ENCODE data around the gene PAMR1. TPM values are rescaled to one million over a fixed set of nuclear protein-coding genes. Genes with fewer than 3 reads are reported as not detected.

PAMR1 gene
- total and polyA plus RNA-seq, 7 donors = 0.92 to 26.5 (median 7.8) TPM

DNA sequence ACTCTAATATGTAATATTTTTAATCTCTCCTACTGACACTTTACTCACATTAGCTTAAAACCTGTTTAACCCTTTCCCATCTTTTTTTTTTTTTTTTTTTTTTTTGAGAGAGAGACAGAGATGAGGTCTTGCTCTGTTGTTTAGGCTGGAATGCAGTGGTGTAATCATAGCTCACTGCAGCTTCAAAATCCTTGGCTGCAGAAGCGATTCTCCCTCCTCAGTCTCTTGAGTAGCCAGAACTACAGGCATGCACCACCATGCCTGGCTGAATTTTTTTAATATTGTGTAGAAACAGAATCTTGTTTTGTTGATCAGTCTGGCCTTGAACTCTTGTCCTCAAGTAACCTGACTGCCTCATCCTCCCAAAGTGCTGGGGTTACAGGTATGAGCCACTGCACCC, 37.3 kb downstream of the PAMR1 start:
- H3K27me3 ChIP-seq = no peaks in the 10 kb centered on the region
- TF ChIP-seq, protein P1, sequence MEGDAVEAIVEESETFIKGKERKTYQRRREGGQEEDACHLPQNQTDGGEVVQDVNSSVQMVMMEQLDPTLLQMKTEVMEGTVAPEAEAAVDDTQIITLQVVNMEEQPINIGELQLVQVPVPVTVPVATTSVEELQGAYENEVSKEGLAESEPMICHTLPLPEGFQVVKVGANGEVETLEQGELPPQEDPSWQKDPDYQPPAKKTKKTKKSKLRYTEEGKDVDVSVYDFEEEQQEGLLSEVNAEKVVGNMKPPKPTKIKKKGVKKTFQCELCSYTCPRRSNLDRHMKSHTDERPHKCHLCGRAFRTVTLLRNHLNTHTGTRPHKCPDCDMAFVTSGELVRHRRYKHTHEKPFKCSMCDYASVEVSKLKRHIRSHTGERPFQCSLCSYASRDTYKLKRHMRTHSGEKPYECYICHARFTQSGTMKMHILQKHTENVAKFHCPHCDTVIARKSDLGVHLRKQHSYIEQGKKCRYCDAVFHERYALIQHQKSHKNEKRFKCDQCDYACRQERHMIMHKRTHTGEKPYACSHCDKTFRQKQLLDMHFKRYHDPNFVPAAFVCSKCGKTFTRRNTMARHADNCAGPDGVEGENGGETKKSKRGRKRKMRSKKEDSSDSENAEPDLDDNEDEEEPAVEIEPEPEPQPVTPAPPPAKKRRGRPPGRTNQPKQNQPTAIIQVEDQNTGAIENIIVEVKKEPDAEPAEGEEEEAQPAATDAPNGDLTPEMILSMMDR (IDR thresholded peaks at IDR 0.05) = no peak
- TF ChIP-seq POLR2AphosphoS5 (IDR thresholded peaks at IDR 0.05) = no peak
- no peak for TF ChIP-seq POLR2A (IDR thresholded peaks at IDR 0.05)
- no peak for TF ChIP-seq EP300 (IDR thresholded peaks at IDR 0.05)
- intact Hi-C loops (cut with DNase I) = no loop called here
- H3K36me3 ChIP-seq = no peaks in the 10 kb centered on the region
- H3K27ac ChIP-seq = no peak overlapping the region
- no peak for DNase-seq
- peaks cover 0 to 26% (median 12%) of the 10 kb centered on the region in 4 donors for H3K4me1 ChIP-seq
- no peaks in the 10 kb centered on the region for H3K9me3 ChIP-seq
- no peak overlapping the region for H3K4me3 ChIP-seq
- WGBS, 2 donors = 62 to 87% methylated on average over 1 of the region's 1 CpG

DNA sequence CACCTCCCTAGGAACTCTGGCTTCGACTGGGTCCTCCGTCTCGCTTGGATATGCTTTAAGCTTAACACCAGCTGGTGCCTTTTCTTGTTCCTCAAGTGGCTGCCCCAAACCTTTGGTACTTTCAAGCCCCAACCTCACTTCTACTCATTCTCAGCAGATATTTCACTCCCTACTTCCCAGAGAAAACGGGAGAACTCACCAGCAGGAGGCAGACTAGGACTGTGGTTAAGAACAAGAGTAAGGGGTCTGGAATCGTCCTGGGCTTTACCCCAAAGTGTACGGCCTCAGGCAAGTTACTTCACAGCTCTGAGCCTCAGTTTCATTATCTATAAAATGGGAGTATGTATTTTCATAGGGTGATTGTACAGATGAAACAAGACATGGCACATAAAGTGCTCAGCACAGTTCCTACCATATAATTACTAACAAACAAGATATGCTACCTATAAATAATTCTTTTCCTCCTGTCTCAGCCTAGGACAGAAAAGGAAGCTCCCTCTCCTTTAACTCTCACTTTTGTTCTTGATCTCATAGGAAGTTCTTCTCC, 37.8 kb downstream of the PAMR1 start:
- Histone ChIP-seq H3K9me3 (no peaks in the 10 kb centered on the region), H3K4me3 (no peak overlapping the region), H3K36me3 (no peaks in the 10 kb centered on the region), H3K27me3 (no peaks in the 10 kb centered on the region), H3K27ac (no peak overlapping the region), H3K4me1 (peaks cover 0 to 26% (median 12%) of the 10 kb centered on the region in 4 donors)
- intact Hi-C loops (cut with DNase I) = no loop called here
- WGBS, 2 donors = 25 to 30% methylated on average over 6 of the region's 6 CpGs
- no peak for DNase-seq
- TF ChIP-seq, protein P1 (IDR thresholded peaks at IDR 0.05) = no peak
- no peak for TF ChIP-seq POLR2AphosphoS5 (IDR thresholded peaks at IDR 0.05)
- TF ChIP-seq EP300 (IDR thresholded peaks at IDR 0.05) = no peak
- TF ChIP-seq POLR2A (IDR thresholded peaks at IDR 0.05) = no peak

DNA sequence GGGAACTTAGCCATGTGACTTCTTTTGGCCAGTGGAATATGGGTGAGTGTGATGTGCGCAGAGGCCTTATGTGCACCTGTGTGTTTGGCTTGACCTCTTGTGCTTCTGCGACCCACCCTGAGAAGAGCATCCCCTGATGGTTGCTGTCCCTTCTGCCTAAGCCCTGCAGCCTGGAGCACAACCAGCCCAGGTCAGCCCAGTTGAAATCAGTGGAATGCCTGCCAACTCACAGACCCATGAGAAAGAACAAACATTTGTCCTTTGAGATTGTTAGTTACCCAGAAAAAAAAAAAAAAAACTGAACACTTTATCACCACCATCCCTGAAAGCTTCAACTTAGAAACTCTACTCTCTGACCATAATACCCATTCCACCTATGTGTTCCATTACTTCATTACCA, 38.5 kb downstream of the PAMR1 start:
- no peak overlapping the region for H3K4me3 ChIP-seq
- no peak overlapping the region for H3K27ac ChIP-seq
- no peaks in the 10 kb centered on the region for H3K27me3 ChIP-seq
- H3K9me3 ChIP-seq = no peaks in the 10 kb centered on the region
- no peak for DNase-seq
- TF ChIP-seq, protein P1 (IDR thresholded peaks at IDR 0.05) = no peak
- no peak for TF ChIP-seq POLR2A (IDR thresholded peaks at IDR 0.05)
- TF ChIP-seq POLR2AphosphoS5 (IDR thresholded peaks at IDR 0.05) = no peak
- TF ChIP-seq EP300 (IDR thresholded peaks at IDR 0.05) = no peak
- intact Hi-C loops (cut with DNase I) = no loop called here
- H3K4me1 ChIP-seq = peaks cover 0 to 26% (median 10%) of the 10 kb centered on the region in 4 donors
- 93 to 94% methylated on average over 2 of the region's 2 CpGs for WGBS, 2 donors
- H3K36me3 ChIP-seq = no peaks in the 10 kb centered on the region

DNA sequence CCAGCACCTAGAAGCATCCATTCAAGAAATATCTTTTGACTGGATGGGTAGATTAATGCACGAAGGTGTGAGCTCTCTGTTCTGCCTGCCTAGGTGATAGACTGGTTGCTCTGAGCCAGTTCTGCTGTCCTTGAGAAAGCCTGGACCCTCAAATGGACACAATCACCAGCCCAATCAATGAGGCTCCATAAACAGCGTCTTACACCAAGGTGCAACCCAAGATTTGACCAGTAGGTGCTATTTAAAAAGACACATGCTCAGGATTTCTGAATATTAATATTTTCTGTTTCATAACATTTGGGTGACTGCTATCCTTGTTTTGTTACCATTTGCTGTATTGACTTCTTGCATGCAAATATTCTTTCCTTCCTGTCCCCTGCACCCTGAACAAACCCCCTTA, 39.0 kb downstream of the PAMR1 start:
- Histone ChIP-seq H3K9me3 (no peaks in the 10 kb centered on the region), H3K27ac (no peak overlapping the region), H3K4me3 (no peak overlapping the region), H3K4me1 (peaks cover 0 to 26% (median 9%) of the 10 kb centered on the region in 4 donors), H3K36me3 (no peaks in the 10 kb centered on the region), H3K27me3 (no peaks in the 10 kb centered on the region)
- intact Hi-C loops (cut with DNase I) = no loop called here
- TF ChIP-seq POLR2AphosphoS5 (IDR thresholded peaks at IDR 0.05) (no peak), EP300 (IDR thresholded peaks at IDR 0.05) (no peak), POLR2A (IDR thresholded peaks at IDR 0.05) (no peak)
- TF ChIP-seq, protein P1 (IDR thresholded peaks at IDR 0.05) = no peak
- 31 to 60% methylated on average over 2 of the region's 2 CpGs for WGBS, 2 donors
- DNase-seq = no peak
